KOPT-K1 (cell line): Measurements from ENCODE around the gene ITGAV.

ENCODE experiments used
- H3K27ac ChIP-seq: fragments of 200-600 bp; sonication (generic); 2 replicates; pipeline ENCODE4 v1.5.1; 2016; ENCODE audit warnings: antibody characterized with exemption, mild to moderate bottlenecking, low read depth, low read length; ENCODE audit not compliant: poor library complexity, severe bottlenecking
- H3K36me3 ChIP-seq: fragments of 200-600 bp; sonication (generic); 2 replicates; pipeline ENCODE4 v1.5.1; 2017; ENCODE audit warnings: antibody characterized with exemption, mild to moderate bottlenecking, low read length, moderate library complexity; ENCODE audit not compliant: insufficient read depth
- H3K9me3 ChIP-seq: fragments of 200-600 bp; sonication (generic); 2 replicates; pipeline ENCODE4 v1.5.1; 2017; ENCODE audit warnings: antibody characterized with exemption, low read length, mild to moderate bottlenecking; ENCODE audit not compliant: insufficient read depth, poor library complexity, severe bottlenecking

The ITGAV gene

DNA sequence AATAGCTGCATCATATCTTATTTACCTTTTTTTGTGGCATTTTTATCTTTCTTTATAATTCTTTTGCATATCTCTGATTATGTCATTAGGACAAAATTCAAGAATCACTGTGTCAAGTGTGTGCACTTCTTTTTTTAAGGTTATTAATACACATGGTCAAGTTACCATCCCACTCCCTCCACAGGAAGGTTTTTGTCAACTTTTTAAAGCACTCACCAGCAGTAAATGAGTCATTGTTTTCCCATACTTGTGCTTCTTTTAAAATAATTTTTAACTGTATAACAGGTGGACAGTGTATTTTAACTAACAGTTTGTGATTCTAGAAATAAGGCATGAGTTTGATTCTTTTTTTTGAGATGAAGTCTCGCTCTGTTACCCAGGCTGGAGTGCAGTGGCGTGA, 58.3 kb downstream of the ITGAV start:
- Histone ChIP-seq H3K9me3 (no peaks in the 10 kb centered on the region), H3K27ac (no peak overlapping the region), H3K36me3 (no peaks in the 10 kb centered on the region)

DNA sequence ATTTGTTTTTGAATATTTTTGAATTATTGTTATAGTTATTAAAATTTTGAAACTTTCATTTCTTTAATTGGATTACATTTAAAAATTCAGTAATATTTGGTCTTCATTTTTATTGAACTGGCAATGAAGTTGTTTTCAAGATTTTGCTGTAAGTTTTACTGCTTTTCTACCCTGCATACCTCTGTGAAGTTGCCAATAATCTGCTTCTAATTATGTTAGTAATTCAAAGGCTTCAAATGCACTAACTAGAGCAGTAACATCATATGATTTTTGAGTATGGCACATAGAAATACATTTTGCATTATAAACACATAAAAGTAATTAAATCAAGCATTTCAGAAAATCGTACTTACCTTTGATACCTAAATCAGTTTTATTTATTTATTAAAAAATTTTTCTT, 63.7 kb downstream of the ITGAV start:
- H3K9me3 ChIP-seq = no peaks in the 10 kb centered on the region
- no peak overlapping the region for H3K27ac ChIP-seq
- H3K36me3 ChIP-seq = no peaks in the 10 kb centered on the region

DNA sequence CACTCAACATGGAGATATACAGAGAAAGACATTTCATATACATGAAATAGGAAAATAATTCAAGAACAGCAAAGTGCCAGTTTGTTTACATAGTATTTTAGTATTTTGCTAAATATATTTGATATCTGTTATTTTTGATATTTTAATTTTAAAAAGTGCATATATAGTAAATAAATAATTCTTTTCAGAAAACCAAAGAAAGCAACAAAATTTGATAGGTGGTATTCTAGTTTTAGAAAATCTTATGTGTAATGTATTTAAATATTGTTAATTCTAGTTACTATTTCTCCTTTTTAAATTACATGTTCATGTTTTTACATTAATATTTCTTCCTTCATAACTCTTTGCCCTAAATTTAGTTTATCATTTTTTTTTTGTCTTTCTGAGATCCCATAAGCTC, 69.5 kb downstream of the ITGAV start:
- Histone ChIP-seq H3K36me3 (no peaks in the 10 kb centered on the region), H3K9me3 (no peaks in the 10 kb centered on the region)

DNA sequence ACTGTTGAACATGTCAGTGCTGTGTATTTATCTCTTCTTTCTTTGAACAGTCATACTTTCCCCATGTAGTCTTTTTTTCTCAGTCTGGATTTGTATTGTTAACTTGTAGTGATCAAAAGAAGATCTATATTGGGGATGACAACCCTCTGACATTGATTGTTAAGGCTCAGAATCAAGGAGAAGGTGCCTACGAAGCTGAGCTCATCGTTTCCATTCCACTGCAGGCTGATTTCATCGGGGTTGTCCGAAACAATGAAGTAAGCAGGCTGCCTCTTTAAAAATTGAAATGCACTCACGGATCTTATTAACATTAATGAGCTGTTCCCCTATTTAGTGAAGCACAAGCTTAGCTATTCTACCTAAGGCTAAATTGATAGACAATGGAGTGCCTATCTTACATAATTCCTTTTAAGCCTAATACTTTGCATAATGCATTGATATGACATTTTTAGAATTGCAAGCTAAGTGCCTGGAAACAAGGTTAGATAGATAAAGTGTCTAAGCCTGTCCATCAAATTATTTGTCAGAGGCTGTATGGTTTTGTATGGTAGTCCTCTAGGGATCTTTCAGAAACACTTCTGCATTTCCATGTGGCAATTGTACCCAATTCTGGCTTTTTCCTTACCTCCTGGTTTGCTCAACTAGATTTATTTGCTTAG, 74.7 kb downstream of the ITGAV start:
- Histone ChIP-seq H3K27ac (no peak overlapping the region), H3K36me3 (no peaks in the 10 kb centered on the region), H3K9me3 (no peaks in the 10 kb centered on the region)

More for the DNA sequence above, 69.5 kb downstream of the ITGAV start:
- no peak overlapping the region for H3K27ac ChIP-seq

DNA sequence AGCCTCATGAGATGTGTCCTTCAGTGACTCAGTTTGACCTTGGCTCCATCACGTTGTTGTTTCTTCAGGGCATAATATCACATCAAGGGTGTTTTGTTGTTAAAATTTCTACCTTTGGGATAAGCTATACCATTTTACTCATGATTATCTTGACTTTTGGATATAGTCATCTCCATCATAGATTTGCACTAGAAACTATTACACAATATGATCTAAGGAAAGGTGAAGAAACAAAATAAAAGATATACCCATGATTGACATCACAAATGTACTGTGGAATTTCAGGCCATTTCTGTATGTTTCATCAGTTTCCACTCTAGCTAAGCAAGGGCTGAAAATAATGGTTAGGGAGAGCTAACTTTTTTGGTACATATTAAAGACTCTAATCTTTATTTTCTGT, 79.3 kb downstream of the ITGAV start:
- Histone ChIP-seq H3K9me3 (peaks cover 6% of the 10 kb centered on the region), H3K36me3 (no peaks in the 10 kb centered on the region), H3K27ac (no peak overlapping the region)

DNA sequence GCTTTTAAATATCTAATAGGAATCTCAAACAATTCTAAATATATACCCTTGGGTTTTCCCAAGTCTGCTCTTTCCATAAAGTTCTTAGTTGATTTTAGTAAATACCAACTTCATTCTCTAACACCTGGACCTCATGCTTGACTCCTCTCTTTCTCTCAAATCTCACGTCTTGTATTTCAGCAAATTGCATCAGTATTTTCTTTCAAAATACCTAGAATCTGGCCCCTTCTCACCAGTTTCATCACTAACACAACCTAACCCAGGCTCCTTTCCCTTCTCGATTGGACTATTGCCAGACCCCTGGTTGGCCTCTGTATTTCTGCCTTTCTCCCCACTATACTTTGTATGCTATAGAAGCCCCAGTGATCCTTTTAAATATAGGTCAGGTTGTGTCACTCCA, 81.0 kb downstream of the ITGAV start:
- peaks cover 6% of the 10 kb centered on the region for H3K9me3 ChIP-seq
- no peaks in the 10 kb centered on the region for H3K36me3 ChIP-seq
- H3K27ac ChIP-seq = no peak overlapping the region

DNA sequence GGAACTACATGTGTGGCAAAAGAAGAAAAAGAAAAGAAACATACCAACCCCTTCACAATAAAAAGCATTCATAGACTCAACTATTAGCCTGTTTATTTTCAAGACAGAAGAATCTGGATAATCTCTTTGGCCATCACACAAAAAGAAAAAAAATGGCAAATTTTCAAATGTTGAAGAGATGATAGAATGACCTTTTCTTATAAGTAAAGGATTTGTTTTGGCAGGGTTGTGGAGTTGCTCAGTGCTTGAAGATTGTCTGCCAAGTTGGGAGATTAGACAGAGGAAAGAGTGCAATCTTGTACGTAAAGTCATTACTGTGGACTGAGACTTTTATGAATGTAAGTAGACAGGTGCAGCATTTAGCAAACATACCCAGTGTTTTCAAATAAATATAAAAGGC, 85.5 kb downstream of the ITGAV start:
- no peak overlapping the region for H3K27ac ChIP-seq
- H3K36me3 ChIP-seq = no peaks in the 10 kb centered on the region
- H3K9me3 ChIP-seq = peaks cover 6% of the 10 kb centered on the region

DNA sequence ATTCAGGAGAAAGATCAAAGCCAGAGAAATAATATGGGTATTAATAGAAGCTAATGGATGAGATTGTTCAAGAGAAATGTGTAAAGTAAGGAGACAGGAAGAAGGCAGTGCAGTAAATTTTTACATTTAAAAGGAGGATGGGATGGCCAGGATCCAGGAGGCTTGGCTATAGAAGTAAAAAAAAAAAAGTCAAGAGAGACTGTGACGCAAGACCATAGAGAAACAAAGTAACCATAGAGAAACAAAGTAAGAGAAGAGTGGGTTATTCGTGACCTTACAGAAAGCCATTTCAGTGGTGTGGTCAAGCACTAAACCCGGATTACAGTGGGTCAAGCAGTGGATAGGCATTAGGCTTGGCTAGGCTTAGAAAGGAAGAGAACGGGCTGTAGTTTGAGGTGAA, 93.5 kb downstream of the ITGAV start:
- H3K36me3 ChIP-seq = no peaks in the 10 kb centered on the region
- no peak overlapping the region for H3K27ac ChIP-seq
- H3K9me3 ChIP-seq = peaks cover 9% of the 10 kb centered on the region

DNA sequence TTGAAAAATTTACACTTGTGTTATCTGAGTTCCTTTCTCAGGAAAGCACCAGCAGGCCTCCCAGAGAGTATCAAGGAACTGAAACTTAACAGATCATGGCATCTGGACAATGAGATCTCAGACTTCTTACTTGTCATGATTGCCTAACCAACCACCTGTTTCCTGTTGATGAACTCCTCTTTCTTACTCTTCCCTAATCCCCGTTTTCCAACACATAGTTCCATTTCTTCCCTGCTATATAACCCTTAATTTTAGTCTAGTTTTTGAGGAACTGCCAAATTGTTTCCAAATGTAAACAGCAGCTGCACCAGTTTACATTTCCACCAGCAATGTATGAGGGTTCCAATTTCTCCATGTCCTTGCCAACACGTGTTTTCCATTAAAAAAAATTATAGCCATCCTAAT, 98.0 kb downstream of the ITGAV start:
- H3K27ac ChIP-seq = no peak overlapping the region
- H3K36me3 ChIP-seq = no peaks in the 10 kb centered on the region
- H3K9me3 ChIP-seq = peaks cover 9% of the 10 kb centered on the region

DNA sequence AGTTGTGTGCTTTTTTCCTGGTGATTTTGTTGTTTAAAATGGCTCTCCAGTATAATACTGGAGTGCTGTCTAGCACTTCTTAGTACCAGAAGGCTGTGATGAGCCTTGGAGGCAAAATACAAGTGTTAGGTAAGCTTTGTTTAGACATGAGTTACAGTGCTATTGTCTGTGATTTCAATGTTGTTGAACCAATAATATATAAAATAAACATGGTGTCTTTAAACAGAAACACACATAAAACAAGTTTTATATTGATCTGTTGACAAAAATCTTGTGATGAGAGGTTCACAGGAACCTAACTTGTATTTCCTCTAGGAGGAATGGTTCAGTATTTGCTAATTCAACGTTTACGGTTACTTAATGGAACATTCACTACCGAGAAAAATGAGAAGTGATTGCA, 99.0 kb downstream of the ITGAV start:
- Histone ChIP-seq H3K36me3 (no peaks in the 10 kb centered on the region), H3K27ac (no peak overlapping the region), H3K9me3 (peaks cover 9% of the 10 kb centered on the region)

DNA sequence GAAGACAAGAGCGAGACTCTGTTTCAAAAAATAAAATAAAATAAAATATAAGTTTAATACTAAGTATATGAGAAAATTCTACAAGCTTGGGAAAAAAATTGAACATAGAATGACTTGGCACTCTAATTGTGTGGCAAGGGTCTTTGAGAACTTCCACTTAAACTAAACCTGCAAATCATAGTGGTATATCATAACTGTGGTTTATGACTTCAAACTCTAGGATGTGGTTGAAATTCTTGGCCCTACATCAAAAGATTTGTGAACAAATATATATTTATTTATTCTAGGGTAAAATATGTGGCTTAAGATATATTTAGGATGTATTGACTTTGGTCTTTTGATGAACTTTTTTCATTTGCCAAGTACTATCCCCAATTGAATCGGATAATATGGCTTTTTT, 100.9 kb downstream of the ITGAV start:
- peaks cover 9% of the 10 kb centered on the region for H3K9me3 ChIP-seq
- no peak overlapping the region for H3K27ac ChIP-seq
- H3K36me3 ChIP-seq = no peaks in the 10 kb centered on the region

DNA sequence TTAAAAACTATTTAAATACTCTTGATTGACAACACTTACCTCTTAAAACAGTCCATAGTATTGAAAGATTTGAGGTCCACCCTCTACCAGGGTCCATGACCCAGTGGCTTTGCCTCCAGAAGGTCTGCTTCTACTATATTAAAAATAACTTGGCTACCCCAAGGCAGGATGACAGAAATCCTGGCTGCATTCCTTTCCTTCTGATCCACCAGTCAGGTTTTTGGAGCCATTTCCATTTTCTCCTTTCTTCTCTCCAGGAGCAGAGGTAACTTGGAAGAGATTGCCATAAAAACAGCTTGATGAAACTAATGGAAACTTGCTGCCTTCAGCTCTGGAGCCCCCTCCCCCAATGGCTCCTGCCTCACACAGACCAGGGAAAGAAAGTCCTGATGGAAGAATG, 101.4 kb downstream of the ITGAV start:
- Histone ChIP-seq H3K36me3 (no peaks in the 10 kb centered on the region), H3K9me3 (peaks cover 9% of the 10 kb centered on the region), H3K27ac (no peak overlapping the region)

DNA sequence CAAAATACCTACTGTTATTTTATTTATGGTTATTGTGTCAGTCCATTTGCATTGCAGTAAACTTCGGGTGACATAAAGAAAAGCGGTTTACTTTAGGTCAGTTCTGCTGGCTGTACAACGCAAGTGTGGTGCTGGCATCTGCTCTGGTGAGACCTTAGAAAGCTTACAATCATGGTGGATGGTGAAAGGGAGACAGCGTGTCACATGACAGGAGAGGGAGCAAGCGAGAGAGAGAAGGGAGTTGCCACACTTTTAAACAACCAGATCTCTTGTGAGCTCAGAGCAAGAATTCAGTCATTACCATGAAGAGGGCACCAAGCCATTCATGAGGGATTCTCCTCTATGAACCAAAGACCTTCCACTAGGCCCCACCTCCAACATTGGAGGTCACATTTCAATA, 102.0 kb downstream of the ITGAV start:
- Histone ChIP-seq H3K27ac (no peak overlapping the region), H3K36me3 (no peaks in the 10 kb centered on the region), H3K9me3 (peaks cover 9% of the 10 kb centered on the region)

DNA sequence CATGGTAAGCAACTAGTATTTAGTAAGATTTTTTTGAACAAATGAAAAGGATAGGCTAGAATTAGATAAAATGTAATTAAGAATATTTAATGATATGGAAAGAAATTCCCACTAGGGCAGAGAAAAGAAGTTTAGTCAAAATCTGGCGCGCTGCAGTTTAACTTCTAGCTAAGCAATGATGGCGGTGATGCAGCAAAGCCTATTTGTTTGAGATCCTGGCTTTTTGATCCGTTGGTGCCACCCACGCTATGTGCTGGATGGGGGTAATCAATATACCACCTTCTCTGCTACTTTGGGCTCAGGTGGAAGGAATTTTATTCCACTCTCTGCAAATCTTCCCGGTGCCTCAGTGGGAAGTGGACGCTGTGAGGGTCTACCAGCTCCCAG, 103.6 kb downstream of the ITGAV start:
- Histone ChIP-seq H3K27ac (no peak overlapping the region), H3K36me3 (no peaks in the 10 kb centered on the region), H3K9me3 (no peaks in the 10 kb centered on the region)

DNA sequence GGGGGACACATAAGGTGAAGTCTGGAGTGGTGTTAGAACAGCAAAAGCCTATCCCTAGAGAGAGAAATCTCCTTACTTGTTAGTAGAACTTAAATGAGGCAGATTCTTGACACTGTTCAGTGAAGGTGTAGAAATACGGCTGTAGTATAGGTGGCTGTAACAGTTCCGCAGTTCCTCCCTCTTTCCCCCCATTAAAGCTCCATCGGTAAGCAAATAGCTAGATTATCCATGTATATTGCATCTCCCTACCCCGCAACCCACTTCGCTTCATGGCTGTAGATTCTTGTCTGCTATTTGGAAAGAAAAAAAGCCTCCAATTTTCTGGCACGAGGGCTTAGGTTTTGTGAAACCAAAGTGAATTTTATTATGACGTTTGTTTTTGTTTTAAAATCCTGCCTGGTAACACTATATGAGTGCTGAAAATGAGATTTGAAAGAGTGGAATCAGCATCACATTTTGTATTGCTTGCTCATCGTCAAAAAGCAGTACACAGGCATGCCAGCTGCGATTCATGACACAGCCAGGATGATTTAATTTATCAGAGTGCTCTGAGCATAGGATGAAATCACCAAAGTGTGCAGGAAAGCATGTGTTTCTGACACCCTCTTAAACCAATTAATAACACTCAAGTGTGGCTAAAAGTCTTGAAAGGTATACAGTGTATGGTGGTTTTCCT, 105.4 kb downstream of the ITGAV start:
- H3K36me3 ChIP-seq = no peaks in the 10 kb centered on the region
- H3K9me3 ChIP-seq = no peaks in the 10 kb centered on the region
- no peak overlapping the region for H3K27ac ChIP-seq

DNA sequence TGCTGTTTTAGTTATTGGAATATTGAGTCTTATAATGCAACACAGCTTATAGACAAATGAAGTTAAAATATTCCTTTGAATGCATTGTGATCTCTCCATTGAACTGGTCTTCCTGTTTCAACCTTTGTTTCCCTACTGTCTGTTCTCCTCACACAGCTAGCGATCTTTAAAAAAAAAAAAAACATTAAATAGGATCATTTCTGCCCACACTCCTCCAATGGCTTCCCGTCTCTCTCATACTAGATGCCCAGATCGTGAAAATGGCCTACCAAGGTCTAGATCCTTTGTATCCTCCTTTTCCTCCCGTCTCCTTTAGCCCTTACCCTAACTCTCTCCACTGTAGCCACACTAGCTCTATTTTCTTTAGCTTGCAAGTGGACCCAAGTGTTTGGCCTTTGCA, 106.4 kb downstream of the ITGAV start:
- no peaks in the 10 kb centered on the region for H3K9me3 ChIP-seq
- no peaks in the 10 kb centered on the region for H3K36me3 ChIP-seq
- H3K27ac ChIP-seq = no peak overlapping the region
